HG03354 (cell line): ENCODE data around the gene F8.
"Not testable (repeated sequence)": the region's sequence is repeated elsewhere in the genome, so short reads cannot be mapped to it uniquely, and the experiment has no call there.

Experiments used
- ATAC-seq: cut with Tn5 transposase; IDR thresholded peaks from one replicate; pipeline ENCODE4 v1.9.1; 2021; ENCODE audit warnings: mild to moderate bottlenecking; ENCODE audit not compliant: unreplicated experiment, poor library complexity, severe bottlenecking

Gene F8

DNA sequence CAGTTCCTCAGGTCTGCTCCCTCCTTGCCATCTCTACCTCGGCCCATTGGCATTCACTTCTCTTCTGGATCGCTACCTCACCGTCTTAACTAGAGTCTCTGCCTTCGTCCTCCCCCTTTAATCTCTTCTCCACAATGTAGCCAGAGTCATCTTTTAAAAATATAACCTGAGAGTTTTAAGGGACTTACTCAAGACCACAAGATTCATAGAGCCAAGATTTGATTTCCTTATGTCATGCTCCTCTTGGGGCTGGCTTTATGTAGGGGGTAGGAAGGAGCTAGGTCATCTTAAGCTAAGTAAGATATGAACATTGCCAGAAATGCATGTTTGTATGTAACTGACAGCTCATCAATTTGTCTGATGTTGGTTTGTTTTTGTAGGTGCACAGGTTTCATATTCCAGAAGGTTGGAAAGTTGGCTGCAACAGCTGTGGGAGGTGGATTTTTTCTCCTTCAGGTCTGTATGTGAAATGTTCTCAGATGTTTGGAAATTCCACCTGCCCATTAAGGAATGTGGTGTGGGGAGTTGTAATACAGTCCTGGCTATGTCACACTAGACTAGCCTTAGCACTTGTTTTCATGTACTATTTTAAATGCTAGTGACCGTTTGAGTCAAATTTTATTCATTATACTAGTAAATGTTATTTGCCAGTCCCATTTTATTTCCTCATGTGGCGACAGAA, 23.7 kb upstream of the F8 start:
- no peak for ATAC-seq

DNA sequence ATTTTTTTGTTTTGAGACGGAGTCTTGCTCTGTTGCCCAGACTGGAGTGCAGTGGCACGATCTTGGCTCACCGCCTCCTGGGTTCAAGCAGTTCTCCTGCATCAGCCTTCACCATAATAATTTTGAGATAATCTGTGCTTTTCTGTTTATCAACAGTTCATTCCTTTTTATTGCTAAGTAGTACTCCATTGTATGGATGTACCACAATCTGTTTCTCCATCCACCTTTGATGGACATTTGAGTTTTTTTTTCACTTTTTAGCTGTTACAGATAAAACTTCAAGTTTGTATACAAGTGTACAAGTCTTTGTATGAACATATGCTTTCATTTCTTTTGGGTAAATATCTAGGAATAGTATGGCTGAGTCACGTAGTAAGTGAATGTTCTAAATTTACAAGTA, 13.2 kb upstream of the F8 start:
- ATAC-seq, result no peak

DNA sequence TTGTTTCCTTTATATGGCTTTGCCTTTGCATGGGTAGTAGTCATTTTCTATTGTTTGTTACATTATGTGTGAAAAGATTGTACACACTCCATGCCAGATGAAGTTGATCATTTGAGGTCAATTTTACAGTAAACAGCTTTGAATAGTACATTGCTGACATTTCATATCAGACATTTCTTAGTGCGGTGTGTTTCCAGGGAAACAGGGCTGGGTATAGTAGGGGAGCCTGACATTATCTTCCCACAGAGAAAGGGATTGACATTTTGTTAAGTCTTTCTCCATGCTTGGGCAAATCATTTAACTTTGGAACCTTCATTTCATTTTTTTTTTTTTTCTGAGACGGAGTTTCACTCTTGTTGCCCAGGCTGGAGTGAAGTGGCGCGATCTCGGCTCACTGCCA, 9.1 kb upstream of the F8 start:
- ATAC-seq, result no peak

DNA sequence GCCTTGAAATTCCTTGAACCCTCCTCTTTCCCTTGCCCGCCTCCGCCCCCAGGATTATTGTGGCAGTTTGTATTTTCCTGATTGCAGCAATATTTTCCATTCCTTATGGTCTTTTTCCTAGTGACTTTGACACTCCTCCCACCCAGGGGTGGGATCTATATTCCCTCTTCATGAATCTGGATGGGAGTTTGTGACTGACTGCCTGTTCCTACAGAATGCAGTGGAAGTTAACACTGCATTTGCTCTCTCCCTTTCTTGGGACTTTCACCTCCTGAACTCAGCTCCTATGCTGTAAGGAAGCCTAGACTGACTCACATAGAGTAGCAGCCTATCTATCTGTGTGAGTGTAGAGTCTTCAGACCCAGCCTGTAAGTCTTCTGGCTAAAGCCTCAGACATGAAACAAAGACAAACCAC, 6.4 kb upstream of the F8 start:
- no peak for ATAC-seq

DNA sequence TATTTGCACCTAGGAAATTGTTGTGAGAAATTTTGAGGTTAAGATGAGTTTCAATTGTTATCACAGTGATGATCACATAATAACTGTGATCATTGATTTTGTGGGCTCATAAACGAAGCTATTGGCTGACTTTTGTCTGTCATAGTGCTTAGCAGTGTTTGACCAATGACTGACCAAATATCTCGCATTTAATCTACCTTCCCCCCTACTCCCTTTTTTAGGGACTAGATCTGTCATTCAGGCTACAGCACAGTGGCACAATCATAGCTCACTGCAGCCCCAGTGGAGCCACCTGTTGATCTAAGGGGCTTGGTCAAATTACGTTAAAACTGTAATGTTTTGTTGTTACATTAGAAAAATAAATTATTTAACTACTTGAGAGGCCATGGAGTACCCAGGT, 5.6 kb upstream of the F8 start:
- no peak for ATAC-seq

DNA sequence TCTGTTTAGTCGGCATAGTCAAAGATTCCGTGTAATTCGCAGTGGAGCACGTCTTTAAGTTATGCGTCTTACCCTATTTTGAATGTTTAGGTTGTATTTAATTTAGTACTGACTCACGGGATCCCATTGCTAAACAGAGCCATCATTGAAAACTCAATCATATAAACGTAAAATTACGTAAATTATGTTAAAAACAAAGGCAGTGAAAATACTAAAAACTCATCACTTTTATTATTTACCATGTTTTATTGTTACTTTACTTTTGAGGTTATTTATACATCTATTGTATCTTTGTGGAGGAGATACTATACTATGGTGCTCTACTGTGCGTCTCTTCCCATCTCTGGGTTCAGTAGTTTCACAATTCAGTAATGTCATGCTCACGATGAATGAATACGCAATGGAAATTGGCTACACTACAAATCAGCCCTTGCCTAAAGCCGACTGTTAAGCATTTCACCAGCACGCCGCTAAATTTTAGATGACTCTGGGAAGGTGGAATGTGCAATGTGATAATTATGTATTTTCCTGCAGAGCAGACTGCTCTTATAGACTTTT, 5.1 kb upstream of the F8 start:
- ATAC-seq, result no peak

DNA sequence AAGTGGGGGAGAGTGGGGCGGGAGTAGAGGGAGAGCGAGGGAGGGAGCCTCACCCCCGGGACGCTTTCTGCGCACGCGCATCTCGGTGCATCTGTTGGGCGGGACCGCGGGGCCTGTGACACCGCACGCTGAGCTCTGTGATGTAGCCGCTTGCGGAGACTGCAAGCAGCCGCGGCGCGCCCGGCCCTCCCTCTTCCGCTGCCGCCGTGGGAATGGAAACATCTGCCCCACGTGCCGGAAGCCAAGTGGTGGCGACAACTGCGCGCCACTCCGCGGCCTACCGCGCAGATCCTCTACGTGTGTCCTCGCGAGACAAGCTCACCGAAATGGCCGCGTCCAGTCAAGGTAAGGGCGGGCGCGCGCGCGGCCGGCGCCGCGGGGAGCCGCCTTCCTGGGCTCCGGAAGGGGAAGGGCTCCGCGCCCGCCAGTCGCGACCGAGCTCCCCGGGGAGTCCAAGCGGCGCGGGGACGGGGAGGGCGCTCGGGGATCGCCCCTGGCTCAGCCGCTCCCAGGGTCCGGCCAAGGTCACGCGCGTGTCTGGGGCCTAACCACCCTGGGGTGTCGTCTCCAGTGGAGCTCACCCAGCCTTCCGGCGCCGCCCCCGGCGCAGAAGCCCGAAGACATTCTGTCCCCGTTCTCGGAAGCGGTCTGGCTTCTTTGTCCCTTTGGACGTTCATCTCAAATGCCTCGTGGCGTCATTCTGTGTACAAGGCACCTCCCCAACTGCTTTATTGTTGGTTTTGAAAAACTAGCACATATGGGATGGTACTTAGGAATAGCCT, 4.4 kb upstream of the F8 start, which contains the start of gene FUNDC2:
TSS of gene FUNDC2 (plus strand) at position 118 of the 782 bp plus-strand sequence. CDS start at position 213, 95 bp downstream.
- peak; percentile 92 for ATAC-seq

DNA sequence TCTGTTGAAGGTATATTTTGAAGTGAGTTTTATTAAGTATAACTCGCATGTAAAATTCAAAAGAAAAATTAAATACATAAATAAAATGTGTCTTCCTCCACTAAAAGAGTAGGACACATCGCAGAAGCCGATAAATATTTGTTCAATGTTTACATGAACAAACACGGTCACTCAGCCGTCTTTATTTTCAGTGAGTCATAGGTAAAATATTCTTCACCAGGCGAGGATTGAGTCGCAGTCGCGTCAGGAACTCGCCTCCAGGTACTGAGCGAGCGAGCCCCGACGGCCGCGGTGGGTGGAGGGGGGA, 3.9 kb upstream of the F8 start:
- no peak for ATAC-seq

DNA sequence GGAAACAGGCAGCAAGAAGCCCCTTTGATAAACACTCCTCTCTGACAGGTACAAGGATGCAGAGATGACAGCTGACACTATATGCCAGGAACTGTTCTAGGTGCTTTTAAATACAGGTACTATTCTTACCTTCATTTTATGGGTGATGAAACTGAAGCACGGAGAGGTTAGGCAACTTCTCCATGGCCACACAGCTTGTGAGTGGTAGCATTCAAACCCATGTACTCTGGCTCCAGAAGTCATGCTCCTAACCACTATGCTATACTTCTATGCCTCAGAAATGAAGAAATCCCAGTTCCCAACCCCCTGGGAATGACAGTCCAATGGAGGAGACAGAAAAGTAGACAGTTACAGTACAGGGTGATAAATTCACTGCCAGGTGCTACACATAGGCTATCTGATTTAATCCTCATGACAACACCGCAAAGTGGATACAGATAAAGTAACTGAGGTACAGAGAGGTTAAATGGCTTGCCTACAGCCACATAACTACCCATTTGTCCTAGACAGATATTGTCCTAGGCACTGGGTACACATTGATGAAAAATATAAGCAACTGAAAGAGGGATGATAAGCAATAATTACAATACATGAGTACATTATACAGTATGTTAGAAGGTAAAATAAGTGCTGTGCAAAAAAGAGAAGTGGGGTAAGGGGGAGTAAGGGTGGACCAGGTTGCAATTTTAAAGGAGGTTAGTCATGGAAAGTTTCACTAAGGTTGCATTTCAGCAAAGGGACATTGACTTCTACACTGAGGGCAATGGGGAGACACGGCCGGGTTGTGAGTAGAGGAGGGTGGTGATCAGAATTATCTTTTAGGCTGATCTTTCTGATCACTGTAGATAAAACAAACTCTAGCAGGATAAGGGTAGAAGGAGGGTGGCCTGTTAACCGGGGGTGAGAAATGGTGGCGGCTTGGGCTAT, 1.6 kb upstream of the F8 start:
- no peak for ATAC-seq

DNA sequence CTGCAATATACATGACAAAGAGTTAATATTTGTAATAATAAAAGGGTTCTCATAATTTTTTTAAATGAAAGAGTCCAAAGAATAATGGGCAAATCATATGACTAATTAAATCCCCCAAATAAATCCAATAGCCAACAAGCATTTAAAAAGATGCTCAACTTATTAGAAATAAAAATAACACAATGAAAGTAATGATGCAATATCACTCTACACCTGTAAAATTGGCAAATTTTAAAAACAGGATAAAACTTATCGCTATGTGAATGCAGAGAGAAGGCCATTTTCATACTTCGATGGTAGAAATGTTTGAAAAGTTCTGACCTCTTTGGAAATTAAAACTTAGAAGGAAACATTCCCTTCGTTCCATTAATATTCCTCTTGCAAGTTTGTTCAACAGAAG, 1.9 kb downstream of the F8 start:
- ATAC-seq, result no peak

DNA sequence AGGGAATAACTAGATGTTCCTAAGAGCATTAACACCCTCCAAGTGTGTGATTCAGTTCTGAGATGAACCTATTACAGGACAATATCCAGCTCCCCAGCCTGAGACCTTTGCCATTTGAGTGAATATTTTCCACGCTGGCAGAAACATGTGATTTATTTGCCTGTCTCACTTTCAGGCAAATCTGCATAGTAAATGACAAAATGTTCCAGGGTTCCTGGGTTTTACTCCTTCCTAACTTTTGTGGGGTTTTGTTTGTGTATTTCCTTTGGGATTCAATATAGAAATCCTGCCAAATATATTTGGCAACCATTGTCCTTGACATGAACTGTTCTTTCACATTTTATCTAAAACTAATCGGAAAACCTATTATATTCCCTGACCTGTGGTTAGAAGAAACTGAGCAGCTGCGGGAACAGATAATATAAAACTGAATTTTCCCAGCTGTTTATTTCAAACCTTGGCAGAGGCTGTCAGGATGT, 12.5 kb downstream of the F8 start:
- ATAC-seq, result no peak

DNA sequence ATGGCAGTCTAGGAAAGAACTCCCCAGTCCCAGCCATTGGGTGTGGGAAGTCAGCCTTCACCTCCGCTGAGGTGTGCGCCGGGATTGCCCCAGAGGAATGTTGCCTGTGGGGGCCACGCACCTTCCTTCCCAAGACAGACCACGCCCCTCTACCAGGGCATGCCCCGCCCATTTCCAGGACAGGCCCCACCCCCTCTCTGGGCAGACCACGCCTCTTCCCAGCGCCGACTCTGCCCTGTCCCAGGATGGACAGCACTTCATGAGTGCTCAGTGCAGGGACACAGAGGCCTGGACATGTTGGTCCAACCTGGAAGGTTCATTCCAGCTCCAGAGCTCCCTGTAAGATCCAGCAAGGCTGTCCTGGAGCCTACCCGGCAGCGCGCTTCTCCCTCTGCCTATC, 13.9 kb downstream of the F8 start:
- ATAC-seq, result not testable (repeated sequence)

DNA sequence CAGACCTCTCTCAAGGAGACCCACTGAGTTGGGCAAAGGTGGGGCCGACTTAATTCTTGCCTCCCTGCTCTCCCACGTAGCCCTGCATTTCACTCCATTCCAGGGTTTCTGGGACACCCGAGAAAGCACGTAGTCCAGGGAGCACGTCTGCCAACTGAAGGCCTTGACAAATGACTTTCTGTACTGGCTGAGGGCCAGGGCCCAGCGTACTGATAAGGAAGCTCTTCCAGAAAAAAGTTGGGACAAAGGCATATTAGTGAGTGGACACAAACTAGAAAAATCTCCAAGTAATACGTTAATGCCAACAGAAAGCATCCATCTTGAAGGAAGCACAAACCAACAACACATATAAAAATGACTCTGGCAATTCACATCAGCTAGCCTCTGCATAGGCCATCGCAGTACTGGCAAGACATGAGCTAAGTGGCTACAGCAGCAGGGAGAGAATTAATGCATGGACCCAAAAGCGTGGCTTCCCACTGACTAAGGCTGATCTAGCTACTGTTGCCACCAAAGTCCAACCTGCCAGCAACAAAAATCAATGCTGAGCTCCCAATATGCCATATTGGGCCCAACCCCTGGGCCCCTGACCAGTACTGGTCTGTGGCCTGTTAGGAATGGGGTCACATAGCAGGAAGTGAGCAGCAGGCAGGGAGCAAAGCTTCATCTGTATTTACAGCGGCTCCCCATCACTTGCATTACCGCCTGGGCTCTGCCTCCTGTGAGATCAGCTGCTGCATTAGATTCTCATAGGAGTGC, 15.4 kb downstream of the F8 start:
- not testable (repeated sequence) for ATAC-seq

DNA sequence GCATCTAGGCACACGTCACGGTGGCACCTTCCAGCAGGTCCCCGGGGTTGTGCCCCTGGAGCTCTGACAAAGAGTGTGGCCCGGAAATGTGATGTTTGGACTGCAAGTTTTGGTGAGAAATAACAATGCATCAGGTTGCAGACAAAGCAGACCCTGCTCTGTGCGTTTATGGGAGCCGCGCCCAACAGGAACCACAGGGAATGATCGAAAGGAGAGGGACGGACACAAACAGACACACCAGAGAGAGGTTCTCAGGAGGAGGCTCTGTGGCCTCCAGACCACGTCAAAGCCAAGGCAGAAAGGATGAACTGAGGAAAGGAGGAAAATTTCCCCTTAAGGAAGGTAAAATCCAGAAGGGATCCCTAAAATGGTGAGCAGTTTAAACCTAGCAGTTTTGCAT, 16.1 kb downstream of the F8 start:
- ATAC-seq, result not testable (repeated sequence)

DNA sequence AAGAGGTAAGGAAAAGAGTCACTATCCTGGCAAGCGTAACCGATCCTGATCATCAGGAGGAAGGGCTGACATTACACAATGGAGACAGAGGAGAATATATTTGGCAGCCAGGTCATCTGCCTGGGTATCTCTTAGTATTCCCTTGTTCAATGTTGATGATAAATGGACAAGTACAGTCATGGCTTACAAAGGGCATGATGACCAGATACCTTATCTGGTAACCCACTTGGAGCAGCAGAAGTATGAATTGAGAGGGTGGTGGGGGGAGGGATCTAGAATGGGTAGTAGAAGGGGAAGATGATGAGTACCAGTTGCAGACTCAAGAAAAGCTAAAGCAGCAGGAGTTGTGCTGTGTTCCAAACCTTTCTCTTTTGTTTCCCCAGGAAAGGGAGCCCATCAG, 17.3 kb downstream of the F8 start:
- ATAC-seq, result no peak

DNA sequence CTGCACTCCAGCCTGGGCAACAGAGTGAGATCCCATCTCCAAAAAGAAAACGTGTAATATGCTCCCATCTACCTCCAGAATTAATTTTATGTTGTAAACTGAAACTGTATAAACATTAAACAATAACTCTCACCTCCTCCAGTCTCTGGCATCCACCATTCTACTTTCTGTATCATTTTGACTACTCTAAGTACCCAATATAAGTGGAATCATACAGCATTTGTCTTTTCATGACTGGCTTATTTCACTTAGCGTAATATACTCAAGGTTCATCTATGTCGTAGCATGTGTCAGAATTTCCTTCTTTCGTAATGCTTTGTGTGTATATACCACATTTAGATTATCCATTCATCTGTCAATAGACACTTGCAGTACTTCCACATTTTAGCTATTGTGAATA, 20.6 kb downstream of the F8 start:
- no peak for ATAC-seq

DNA sequence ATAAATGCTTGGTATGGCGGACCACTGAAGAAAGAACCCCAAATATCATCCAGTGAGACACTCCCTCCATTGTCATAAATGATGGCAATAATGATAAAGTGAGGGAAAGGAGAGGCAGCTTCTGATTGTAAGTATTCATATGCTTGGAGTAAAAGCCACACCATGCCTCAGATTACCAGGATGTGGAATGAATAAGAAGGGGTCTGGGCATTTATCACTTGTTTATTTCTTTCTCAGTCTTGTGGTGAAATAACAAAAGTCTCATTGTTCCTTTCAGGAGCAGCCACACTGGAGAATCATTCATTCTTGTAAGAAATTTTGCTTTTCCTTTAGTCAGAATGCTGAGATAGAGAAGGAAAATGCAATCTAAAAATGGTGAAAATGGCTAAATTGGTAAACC, 21.7 kb downstream of the F8 start:
- ATAC-seq, result no peak

DNA sequence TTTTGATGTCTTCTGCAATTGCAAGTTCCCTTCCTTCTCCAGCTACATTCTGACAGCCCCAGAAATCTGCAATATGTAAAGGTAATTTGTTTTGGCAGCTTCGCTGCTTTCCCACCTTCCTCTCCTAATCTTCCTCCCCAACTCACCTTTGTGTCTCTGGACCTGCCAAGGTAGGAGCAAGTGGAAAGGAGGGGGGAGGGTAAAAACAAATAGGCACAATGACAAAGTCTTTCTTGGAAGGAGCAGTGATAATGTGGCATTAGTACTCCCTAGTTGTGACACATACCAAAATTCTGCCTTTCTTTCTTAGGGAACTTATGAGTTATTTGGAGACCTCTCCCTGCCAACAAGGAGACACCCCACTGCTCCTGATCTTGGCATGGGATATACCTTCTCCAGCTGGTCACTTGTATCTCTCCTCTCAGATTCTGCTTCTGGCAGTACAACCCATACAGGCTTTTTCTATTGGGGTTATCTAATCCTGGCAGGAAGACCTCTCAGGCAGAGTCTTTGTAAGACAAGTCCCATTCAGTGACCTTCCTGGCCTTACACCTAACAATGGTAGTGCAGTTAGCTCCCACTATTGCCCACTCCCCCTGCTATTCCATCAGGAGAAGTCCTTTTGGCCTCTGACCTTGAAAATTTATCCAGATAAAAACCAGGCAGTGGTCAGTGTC, 24.2 kb downstream of the F8 start:
- ATAC-seq, result no peak

DNA sequence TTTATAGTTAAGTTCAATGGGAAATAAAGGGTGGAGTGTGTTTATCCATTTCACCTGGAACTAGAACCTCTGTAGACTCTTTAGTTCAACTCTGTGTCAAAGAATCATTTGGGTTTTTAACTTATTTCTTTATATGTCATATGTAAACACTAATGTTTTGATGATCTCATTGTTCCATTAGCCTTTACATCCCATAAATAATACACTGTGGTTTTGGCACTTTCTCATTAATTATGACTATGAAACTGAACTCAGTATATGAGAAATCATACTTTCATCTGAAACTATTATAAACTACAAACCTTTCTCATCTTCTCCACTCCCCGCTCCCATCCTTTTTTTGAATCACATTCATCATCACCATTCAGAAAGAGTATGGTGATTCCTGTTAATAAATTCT, 31.0 kb downstream of the F8 start:
- ATAC-seq, result no peak
